Kidney (tissue), 14 donors: Measurements from ENCODE around the gene AKAP13. TPM values are rescaled to one million over a fixed set of nuclear protein-coding genes. Genes with fewer than 3 reads are reported as not detected.
A peak's percentile ranks its signal among the peaks of the same experiment; 100 is the strongest.

ENCODE experiments used
- DNase-seq, 5 donors: peaks; one replicate each; pipeline ENCODE4 v3.0.0-alpha.2; 2013 to 2020
- FAIRE-seq: peaks from 2 replicates; lab custom pipeline; 2012; peaks lifted over from hg19 to GRCh38; lab: Jason Lieb, UNC
- H3K27ac ChIP-seq, 2 donors: one replicate each; pipeline ENCODE4 v1.7.0; 2013; ENCODE audit warnings: low read depth in 2 of 2, low read length in 2 of 2, inconsistent platforms in 1 of 2
- H3K27me3 ChIP-seq: one replicate; pipeline ENCODE4 v1.7.1; 2013; ENCODE audit warnings: low read length, inconsistent platforms; ENCODE audit not compliant: control insufficient read depth, insufficient read depth
- H3K36me3 ChIP-seq, 3 donors: one replicate each; pipeline versions ENCODE4 v1.7.0 to v1.7.1; 2013; ENCODE audit warnings: low read length in 3 of 3, control low read depth in 1 of 3, inconsistent platforms in 1 of 3; ENCODE audit not compliant: insufficient read depth in 3 of 3, control insufficient read depth in 2 of 3
- H3K4me1 ChIP-seq, 3 donors: one replicate each; pipeline versions ENCODE4 v1.7.0 to v1.7.1; 2013; ENCODE audit warnings: low read length in 3 of 3, inconsistent platforms in 1 of 3, low read depth in 1 of 3; ENCODE audit not compliant: control insufficient read depth in 2 of 3, insufficient read depth in 2 of 3
- H3K4me3 ChIP-seq, 3 donors: one replicate each; pipeline versions ENCODE4 v1.7.0 to v1.8.1; 2013; ENCODE audit warnings: low read length in 3 of 3, control low read depth in 1 of 3, inconsistent platforms in 1 of 3
- H3K9ac ChIP-seq, 3 donors: one replicate each; pipeline versions ENCODE4 v1.7.0 to v1.7.1; 2013; ENCODE audit warnings: low read length in 3 of 3, control low read depth in 1 of 3, inconsistent platforms in 1 of 3
- H3K9me3 ChIP-seq, 3 donors: one replicate each; pipeline versions ENCODE4 v1.7.0 to v1.7.1; 2013; ENCODE audit warnings: low read length in 3 of 3, control low read depth in 1 of 3, inconsistent platforms in 1 of 3; ENCODE audit not compliant: control insufficient read depth in 2 of 3, insufficient read depth in 1 of 3
- CTCF ChIP-seq: IDR thresholded peaks from 3 replicates; pipeline ENCODE4 v1.5.1; 2012; ENCODE audit warnings: mild to moderate bottlenecking, moderate library complexity, borderline replicate concordance; ENCODE audit not compliant: insufficient read depth; ENCODE audit errors: extremely low read depth
- intact Hi-C: fragments of 100-400 bp; cut with DNase I; formaldehyde crosslinking; loops from one replicate; pipeline ENCODE4 v1.11.1; 2022
- polyA plus RNA-seq: library from polyadenylated mRNA; stranded (reverse); fragments of 350-450 nt; fragmentation: Illumina TruSeq; extraction: RNeasy Lipid Tissue Mini Kit (QIAGEN cat#74804); gene quantifications from one replicate; pipeline ENCODE4 v1.2.3, GENCODE V29; 2014; ENCODE audit warnings: low read depth, low replicate concordance; ENCODE audit not compliant: insufficient read depth
- total RNA-seq: library from RNA; stranded (reverse); fragmentation: NEBNext Ultra II Directional; extraction: Animal tissue kit (Norgen Biotek cat#: 25700); gene quantifications from one replicate; pipeline ENCODE4 v1.2.1, GENCODE V29; 2021
- donor health status: control.
- donor health status: control.
- donor health status: control.
- donor health status: control.
- donor health status: control.
- donor health status: DM: yes; HTN: yes; CAD: no.
- donor health status: Normal renal cell carcinoma (clear cell type).

AKAP13 gene
- total and polyA plus RNA-seq, 2 donors from 2014 or later: 18.8 to 174 TPM

GRCh38 chr15:85525755-85526154 is 145.4 kb downstream of the AKAP13 start:
- H3K4me1 ChIP-seq: peaks cover 0 to 6% (median 0%) of the 10 kb centered on the region in 3 donors
- H3K9me3 ChIP-seq: no peaks in the 10 kb centered on the region
- no peak for TF ChIP-seq CTCF
- intact Hi-C loops: no loop called here
- peak; percentile 50 for FAIRE-seq
- no peak for DNase-seq
- H3K9ac ChIP-seq: no peak overlapping the region
- peaks cover 2 to 5% (median 3%) of the 10 kb centered on the region in 3 donors for H3K36me3 ChIP-seq
- H3K27me3 ChIP-seq: no peaks in the 10 kb centered on the region
- H3K27ac ChIP-seq: no peak overlapping the region
- no peak overlapping the region for H3K4me3 ChIP-seq

- intact Hi-C loops: no loop called here
- H3K27ac ChIP-seq: no peak overlapping the region
- peaks cover 0 to 6% (median 0%) of the 10 kb centered on the region in 3 donors for H3K4me1 ChIP-seq
- FAIRE-seq (no peak), DNase-seq (peak in 3 of 5 donors; percentile 61 to 95 (median 95))
- peaks cover 2 to 5% (median 3%) of the 10 kb centered on the region in 3 donors for H3K36me3 ChIP-seq
- no peak overlapping the region for H3K4me3 ChIP-seq
- no peaks in the 10 kb centered on the region for H3K9me3 ChIP-seq
- no peak overlapping the region for H3K9ac ChIP-seq
- no peaks in the 10 kb centered on the region for H3K27me3 ChIP-seq
- TF ChIP-seq CTCF: no peak
Observed at GRCh38 chr15:85527895-85528294, 147.5 kb downstream of the AKAP13 start.

- no peaks in the 10 kb centered on the region for H3K27me3 ChIP-seq
- no peak for FAIRE-seq
- intact Hi-C loops: no loop called here
- no peak overlapping the region for H3K27ac ChIP-seq
- no peaks in the 10 kb centered on the region for H3K9me3 ChIP-seq
- H3K9ac ChIP-seq: no peak overlapping the region
- peaks cover 0 to 6% (median 0%) of the 10 kb centered on the region in 3 donors for H3K4me1 ChIP-seq
- peaks cover 2 to 5% (median 3%) of the 10 kb centered on the region in 3 donors for H3K36me3 ChIP-seq
- no peak overlapping the region for H3K4me3 ChIP-seq
- DNase-seq: no peak
- no peak for TF ChIP-seq CTCF
Observed at GRCh38 chr15:85530079-85530478, 149.7 kb downstream of the AKAP13 start.

GRCh38 chr15:85531083-85531482 is 150.7 kb downstream of the AKAP13 start:
- intact Hi-C loops: no loop called here
- no peak for FAIRE-seq
- no peak for TF ChIP-seq CTCF
- no peak for DNase-seq
- peaks cover 2 to 5% (median 3%) of the 10 kb centered on the region in 3 donors for H3K36me3 ChIP-seq
- no peaks in the 10 kb centered on the region for H3K27me3 ChIP-seq
- no peak overlapping the region for H3K4me3 ChIP-seq
- peaks cover 0 to 6% (median 0%) of the 10 kb centered on the region in 3 donors for H3K4me1 ChIP-seq
- H3K9ac ChIP-seq: no peak overlapping the region
- no peak overlapping the region for H3K27ac ChIP-seq
- H3K9me3 ChIP-seq: no peaks in the 10 kb centered on the region
